ENCODE measurements around the gene ATP7B. TPM values are rescaled to one million over a fixed set of nuclear protein-coding genes. Genes with fewer than 3 reads are reported as not detected.
"Not testable (repeated sequence)": the region's sequence is repeated elsewhere in the genome, so short reads cannot be mapped to it uniquely, and the experiment has no call there.

ATP7B gene
- total RNA-seq, 1 donor from 2014 or later = 6.3 TPM

DNA sequence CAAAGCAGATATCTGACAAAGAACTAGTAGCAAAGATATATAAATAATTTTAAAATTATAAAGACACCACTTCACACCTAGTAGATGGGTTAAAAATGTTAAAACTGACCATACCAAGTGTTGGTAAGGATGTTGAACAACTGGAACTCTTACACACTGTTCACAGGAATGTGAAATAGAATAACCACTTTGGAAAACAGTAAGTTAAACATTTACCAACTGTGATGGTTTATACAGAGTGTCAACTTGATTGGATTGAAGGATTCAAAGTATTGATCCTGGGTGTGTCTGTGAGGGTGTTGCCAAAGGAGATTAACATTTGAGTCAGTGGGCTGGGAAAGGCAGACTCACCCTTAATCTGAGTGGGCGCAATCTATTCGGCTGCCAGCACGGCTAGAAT, 32.4 kb upstream of the ATP7B start:
- DNase-seq (no peak), ATAC-seq (no peak)
- Histone ChIP-seq H3K27me3 (ENCODE audit: low read depth) (no peaks in the 10 kb centered on the region), H3K4me1 (no peaks in the 10 kb centered on the region), H3K9me3 (no peaks in the 10 kb centered on the region), H3K36me3 (no peaks in the 10 kb centered on the region), H3K27ac (no peak overlapping the region), H3K4me3 (no peak overlapping the region)
- TF ChIP-seq, protein P1, sequence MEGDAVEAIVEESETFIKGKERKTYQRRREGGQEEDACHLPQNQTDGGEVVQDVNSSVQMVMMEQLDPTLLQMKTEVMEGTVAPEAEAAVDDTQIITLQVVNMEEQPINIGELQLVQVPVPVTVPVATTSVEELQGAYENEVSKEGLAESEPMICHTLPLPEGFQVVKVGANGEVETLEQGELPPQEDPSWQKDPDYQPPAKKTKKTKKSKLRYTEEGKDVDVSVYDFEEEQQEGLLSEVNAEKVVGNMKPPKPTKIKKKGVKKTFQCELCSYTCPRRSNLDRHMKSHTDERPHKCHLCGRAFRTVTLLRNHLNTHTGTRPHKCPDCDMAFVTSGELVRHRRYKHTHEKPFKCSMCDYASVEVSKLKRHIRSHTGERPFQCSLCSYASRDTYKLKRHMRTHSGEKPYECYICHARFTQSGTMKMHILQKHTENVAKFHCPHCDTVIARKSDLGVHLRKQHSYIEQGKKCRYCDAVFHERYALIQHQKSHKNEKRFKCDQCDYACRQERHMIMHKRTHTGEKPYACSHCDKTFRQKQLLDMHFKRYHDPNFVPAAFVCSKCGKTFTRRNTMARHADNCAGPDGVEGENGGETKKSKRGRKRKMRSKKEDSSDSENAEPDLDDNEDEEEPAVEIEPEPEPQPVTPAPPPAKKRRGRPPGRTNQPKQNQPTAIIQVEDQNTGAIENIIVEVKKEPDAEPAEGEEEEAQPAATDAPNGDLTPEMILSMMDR (IDR thresholded peaks at IDR 0.05) = no peak
- intact Hi-C loops (cut with DNase I) = no loop called here

DNA sequence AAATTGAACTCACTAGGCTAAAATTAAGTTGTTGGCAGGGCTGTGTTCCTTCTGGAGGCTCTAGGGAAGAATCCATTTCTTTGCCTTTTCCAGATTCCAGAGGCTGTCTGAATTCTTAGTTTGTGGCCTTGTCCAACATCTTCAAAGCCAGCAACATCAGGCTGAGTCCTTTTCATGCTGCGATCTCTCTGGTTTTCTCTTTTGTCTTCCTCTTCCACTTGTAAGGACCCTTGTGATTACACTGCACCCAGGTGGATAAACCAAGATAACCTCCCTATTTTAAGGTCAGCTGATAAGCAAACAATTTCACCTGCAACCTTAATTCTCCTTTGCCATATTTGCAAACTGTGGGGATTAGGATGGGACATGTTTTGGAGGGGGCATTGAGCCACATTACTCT, 24.8 kb upstream of the ATP7B start:
- DNase-seq (no peak), ATAC-seq (no peak)
- no peaks in the 10 kb centered on the region for H3K36me3 ChIP-seq
- no peak overlapping the region for H3K4me3 ChIP-seq
- TF ChIP-seq, protein P1 (IDR thresholded peaks at IDR 0.05) = no peak
- H3K27me3 ChIP-seq (ENCODE audit: low read depth) = no peaks in the 10 kb centered on the region
- no peaks in the 10 kb centered on the region for H3K9me3 ChIP-seq
- no peak overlapping the region for H3K27ac ChIP-seq
- no peaks in the 10 kb centered on the region for H3K4me1 ChIP-seq
- intact Hi-C loops (cut with DNase I) = no loop called here

DNA sequence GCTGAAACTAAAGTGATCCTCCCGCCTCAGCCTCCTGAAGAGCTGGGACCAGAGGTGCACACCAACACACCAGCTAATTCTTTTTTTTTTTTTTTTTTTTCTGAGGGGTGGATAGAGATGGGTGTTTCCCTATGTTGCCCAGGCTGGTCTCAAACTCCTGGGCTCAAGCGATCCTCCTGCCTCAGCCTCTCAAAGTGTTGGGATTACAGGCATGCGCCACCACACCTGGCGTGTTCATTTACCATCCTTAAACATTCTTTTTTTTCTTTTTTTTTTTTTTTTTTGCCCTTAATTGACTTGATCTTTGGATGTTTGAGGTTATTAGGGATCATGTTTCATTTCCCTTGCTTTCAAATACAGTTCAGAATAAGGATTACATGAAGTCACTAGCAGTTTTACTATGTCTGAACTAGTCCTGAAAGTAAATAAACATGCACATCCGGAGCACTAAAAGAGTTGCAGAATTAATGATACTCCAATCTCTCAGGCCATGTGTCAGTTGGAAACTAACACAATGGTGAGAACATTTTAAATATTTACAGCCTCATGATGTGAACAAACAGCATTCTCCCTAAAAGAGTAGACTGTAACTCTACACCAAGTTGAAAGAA, 23.5 kb upstream of the ATP7B start:
- no peaks in the 10 kb centered on the region for H3K27me3 ChIP-seq (ENCODE audit: low read depth)
- no peaks in the 10 kb centered on the region for H3K9me3 ChIP-seq
- no peak for DNase-seq
- no peaks in the 10 kb centered on the region for H3K4me1 ChIP-seq
- ATAC-seq = no peak
- H3K4me3 ChIP-seq = no peak overlapping the region
- no peaks in the 10 kb centered on the region for H3K36me3 ChIP-seq
- H3K27ac ChIP-seq = no peak overlapping the region
- intact Hi-C loops (cut with DNase I) = no loop called here
- TF ChIP-seq, protein P1 (IDR thresholded peaks at IDR 0.05) = no peak

- Histone ChIP-seq H3K27me3 (ENCODE audit: low read depth) (no peaks in the 10 kb centered on the region), H3K27ac (no peak overlapping the region), H3K9me3 (no peaks in the 10 kb centered on the region), H3K4me3 (no peak overlapping the region), H3K36me3 (peaks cover 14% of the 10 kb centered on the region), H3K4me1 (no peaks in the 10 kb centered on the region)
- ATAC-seq (no peak), DNase-seq (no peak)
- TF ChIP-seq, protein P1 (IDR thresholded peaks at IDR 0.05) = no peak
- intact Hi-C loops (cut with DNase I) = no loop called here
Measured at GRCh38 chr13:52033039-52033438, 21.8 kb upstream of the ATP7B start.

DNA sequence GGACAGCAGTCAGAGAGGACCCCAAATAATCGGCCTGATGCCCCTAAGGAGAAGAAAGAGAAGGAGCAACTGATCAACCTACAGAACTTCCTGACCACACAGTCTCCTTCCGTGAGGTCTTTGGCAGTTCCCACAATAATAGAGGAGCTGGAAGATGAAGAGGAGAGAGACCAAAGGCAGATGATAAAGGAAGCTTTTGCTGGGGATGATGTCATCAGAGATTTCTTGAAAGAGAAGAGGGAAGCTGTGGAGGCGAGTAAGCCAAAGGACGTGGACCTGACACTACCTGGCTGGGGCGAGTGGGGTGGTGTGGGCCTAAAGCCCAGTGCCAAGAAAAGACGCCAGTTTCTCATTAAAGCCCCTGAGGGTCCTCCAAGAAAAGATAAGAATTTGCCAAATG, 19.2 kb upstream of the ATP7B start:
- H3K27ac ChIP-seq; ATAC-seq; H3K27me3 ChIP-seq (ENCODE audit: low read depth); H3K9me3 ChIP-seq; intact Hi-C loops (cut with DNase I); DNase-seq; H3K4me3 ChIP-seq: not testable (repeated sequence)
- Histone ChIP-seq H3K36me3 (peaks cover 24% of the 10 kb centered on the region), H3K4me1 (peaks cover 13% of the 10 kb centered on the region)

GRCh38 chr13:52029569-52029968, 18.3 kb upstream of the ATP7B start:
- intact Hi-C loops (cut with DNase I) = no loop called here
- Histone ChIP-seq H3K4me3 (no peak overlapping the region), H3K27me3 (ENCODE audit: low read depth) (no peaks in the 10 kb centered on the region), H3K36me3 (peaks cover 33% of the 10 kb centered on the region), H3K4me1 (peaks cover 17% of the 10 kb centered on the region), H3K27ac (no peak overlapping the region), H3K9me3 (no peaks in the 10 kb centered on the region)
- DNase-seq (no peak), ATAC-seq (no peak)
- TF ChIP-seq, protein P1 (IDR thresholded peaks at IDR 0.05) = no peak
